Right ventricle myocardium superior (tissue), 1 donor: ENCODE data around the gene CASP8AP2. TPM values are rescaled to one million over a fixed set of nuclear protein-coding genes. Genes with fewer than 3 reads are reported as not detected.

Experiments
- total RNA-seq: library from RNA; stranded (reverse); fragmentation: NEBNext Ultra II Directional; extraction: Animal tissue kit (Norgen Biotek cat#: 25700); gene quantifications from one replicate; pipeline ENCODE4 v1.2.1, GENCODE V29; 2021
- donor health status: DM: no; HTN: yes; CAD: no; lungs with severe emphysema.

Gene CASP8AP2
- total RNA-seq, 1 donor from 2014 or later = 13.8 TPM

Other genes with a start within 250 kb of the CASP8AP2 start
- 33.0 TPM for gene LYRM2, start 191.1 kb upstream of the CASP8AP2 start, total RNA-seq
- 22.6 TPM for gene MDN1, start 10.1 kb upstream of the CASP8AP2 start, total RNA-seq
- gene GJA10, start 64.6 kb downstream of the CASP8AP2 start, total RNA-seq = not detected